IMR-90 (cell line): ENCODE data around the gene CHDH. TPM values are rescaled to one million over a fixed set of nuclear protein-coding genes. Genes with fewer than 3 reads are reported as not detected.

Source experiments
- ATAC-seq: fragments of 200-7000 bp; cut with Tn5 transposase; 2 replicates; pipeline ENCODE4 v1.9.1; 2020; ENCODE audit warnings: low read depth, mild to moderate bottlenecking, moderate library complexity
- BruUV-seq: library from RNA; stranded (reverse); fragments of 400-500 nt; replicated peaks from 2 replicates; lab custom pipeline; 2021; lab: Mats Ljungman, UMichigan
- CTCF ChIA-PET: fragments of 300-600 bp; formaldehyde crosslinking; extraction: SDS; loops from one replicate; lab custom pipeline; 2021; ENCODE audit warnings: antibody characterized with exemption; lab: Yijun Ruan, JAX
- POLR2A ChIA-PET: fragments of 300-600 bp; sonication (Branson Sonifier 250); formaldehyde crosslinking; loops from one replicate; lab custom pipeline; 2022; ENCODE audit warnings: antibody characterized with exemption; ENCODE audit not compliant: unreplicated experiment; lab: Charles Lee
- DNase-seq: peaks from one replicate; pipeline ENCODE4 v3.0.0; 2013
- H2AFZ ChIP-seq: replicated peaks from 2 replicates; pipeline ENCODE3; 2013; ENCODE audit warnings: low read length, mild to moderate bottlenecking; ENCODE audit not compliant: poor library complexity
- H2AK5ac ChIP-seq: 2 replicates; pipeline ENCODE4 v1.6.1; 2013; ENCODE audit warnings: low read depth, low read length, inconsistent platforms
- H2AK9ac ChIP-seq: replicated peaks from 2 replicates; pipeline ENCODE3; 2013; ENCODE audit warnings: mild to moderate bottlenecking, low read depth, low read length, moderate library complexity; ENCODE audit not compliant: poor library complexity
- H2BK120ac ChIP-seq: 2 replicates; pipeline ENCODE4 v1.6.1; 2013; ENCODE audit warnings: low read depth, low read length, inconsistent platforms
- H2BK15ac ChIP-seq: 3 replicates; pipeline ENCODE4 v1.6.1; 2013; ENCODE audit warnings: low read depth, low read length, inconsistent platforms
- H2BK20ac ChIP-seq: 2 replicates; pipeline ENCODE4 v1.6.1; 2013; ENCODE audit warnings: low read depth, mild to moderate bottlenecking, inconsistent platforms, low read length, moderate library complexity
- H2BK5ac ChIP-seq: 2 replicates; pipeline ENCODE4 v1.6.1; 2013; ENCODE audit warnings: mild to moderate bottlenecking, low read depth, low read length, inconsistent platforms; ENCODE audit not compliant: poor library complexity, severe bottlenecking
- H3K14ac ChIP-seq: replicated peaks from 2 replicates; pipeline ENCODE4 v1.6.1; 2013; ENCODE audit warnings: low read depth, low read length, inconsistent platforms
- H3K18ac ChIP-seq: 2 replicates; pipeline ENCODE4 v1.6.1; 2013; ENCODE audit warnings: low read depth, low read length, control low read depth
- H3K23ac ChIP-seq: 2 replicates; pipeline ENCODE4 v1.6.1; 2013; ENCODE audit warnings: low read depth, low read length, inconsistent platforms
- H3K27ac ChIP-seq: 2 replicates; pipeline ENCODE4 v1.5.1; 2013; ENCODE audit warnings: mild to moderate bottlenecking, control low read depth, low read length; ENCODE audit not compliant: insufficient read depth
- H3K27me3 ChIP-seq: 2 replicates; pipeline ENCODE4 v1.6.1; 2013; ENCODE audit warnings: low read length; ENCODE audit not compliant: control insufficient read depth, insufficient read depth
- H3K36me3 ChIP-seq: 2 replicates; pipeline ENCODE4 v1.6.1; 2013; ENCODE audit warnings: low read length, mixed read lengths; ENCODE audit not compliant: control insufficient read depth, insufficient read depth
- H3K4ac ChIP-seq: 2 replicates; pipeline ENCODE4 v1.6.1; 2013; ENCODE audit warnings: low read depth, low read length, inconsistent platforms
- H3K4me1 ChIP-seq: 2 replicates; pipeline ENCODE4 v1.6.1; 2013; ENCODE audit warnings: low read length, mixed read lengths; ENCODE audit not compliant: control insufficient read depth, insufficient read depth
- H3K4me2 ChIP-seq: 2 replicates; pipeline ENCODE4 v1.6.1; 2013; ENCODE audit warnings: low read depth, mild to moderate bottlenecking, control low read depth, low read length, moderate library complexity
- H3K4me3 ChIP-seq: 2 replicates; pipeline ENCODE4 v1.5.1; 2013; ENCODE audit warnings: low read depth, mild to moderate bottlenecking, control low read depth, low read length, moderate library complexity; ENCODE audit not compliant: insufficient read depth
- H3K56ac ChIP-seq: 2 replicates; pipeline ENCODE4 v1.6.1; 2013; ENCODE audit warnings: low read length, inconsistent platforms; ENCODE audit not compliant: insufficient read depth; ENCODE audit errors: extremely low read depth
- H3K79me1 ChIP-seq, 2 experiments: 2 replicates each; pipeline ENCODE4 v1.6.1; 2013; ENCODE audit warnings: low read length in 2 of 2, inconsistent platforms in 1 of 2, low read depth in 1 of 2
- H3K9ac ChIP-seq: 2 replicates; pipeline ENCODE4 v1.6.1; 2013; ENCODE audit warnings: low read depth, low read length, control low read depth
- H3K9me1 ChIP-seq: 2 replicates; pipeline ENCODE4 v1.6.1; 2013; ENCODE audit warnings: low read length, inconsistent platforms; ENCODE audit not compliant: insufficient read depth
- H3K9me3 ChIP-seq: 2 replicates; pipeline ENCODE4 v1.6.1; 2013; ENCODE audit warnings: low read length; ENCODE audit not compliant: control insufficient read depth, insufficient read depth
- H4K20me1 ChIP-seq: 2 replicates; pipeline ENCODE4 v1.6.1; 2013; ENCODE audit warnings: low read length, inconsistent platforms; ENCODE audit not compliant: insufficient read depth
- H4K5ac ChIP-seq: 2 replicates; pipeline ENCODE4 v1.6.1; 2013; ENCODE audit warnings: mild to moderate bottlenecking, low read depth, low read length, control low read depth
- H4K8ac ChIP-seq, 2 experiments: 2 replicates each; pipeline ENCODE4 v1.6.1; 2013; ENCODE audit warnings: low read depth in 2 of 2, low read length in 2 of 2, control low read depth in 1 of 2, inconsistent platforms in 1 of 2
- H4K91ac ChIP-seq: 2 replicates; pipeline ENCODE4 v1.6.1; 2013; ENCODE audit warnings: low read depth, low read length, inconsistent platforms; ENCODE audit not compliant: insufficient read depth
- CHD1 ChIP-seq: IDR thresholded peaks from 2 replicates; pipeline ENCODE4 v1.6.1; 2012; ENCODE audit warnings: low read depth, low read length, improper control_type of control experiment
- CTCF ChIP-seq: conservative IDR thresholded peaks from 2 replicates; pipeline ENCODE4 v1.5.1; 2012; ENCODE audit warnings: mild to moderate bottlenecking, low read depth, low read length, improper control_type of control experiment
- ELK1 ChIP-seq: fragments of 150-350 bp; IDR thresholded peaks from 2 replicates; pipeline ENCODE4 v1.6.1; 2016; ENCODE audit warnings: low read depth, mild to moderate bottlenecking, low read length, moderate library complexity, borderline replicate concordance
- FOS ChIP-seq: fragments of 150-350 bp; IDR thresholded peaks from 2 replicates; pipeline ENCODE4 v1.6.1; 2016; ENCODE audit warnings: low read depth, low read length
- MAFK ChIP-seq: IDR thresholded peaks from 2 replicates; pipeline ENCODE4 v1.6.1; 2012; ENCODE audit warnings: low read depth, low read length, improper control_type of control experiment
- RAD21 ChIP-seq: IDR thresholded peaks from 2 replicates; pipeline ENCODE4 v1.6.1; 2012; ENCODE audit warnings: low read length, improper control_type of control experiment
- SMC3 ChIP-seq: fragments of 150-350 bp; IDR thresholded peaks from 2 replicates; pipeline ENCODE4 v1.6.1; 2016; ENCODE audit warnings: low read depth, mild to moderate bottlenecking, antibody characterized with exemption, low read length, moderate library complexity
- USF2 ChIP-seq: fragments of 150-350 bp; IDR thresholded peaks from 2 replicates; pipeline ENCODE4 v1.6.1; 2017; ENCODE audit warnings: mild to moderate bottlenecking, antibody characterized with exemption, low read length, low read depth
- WGBS, 2 experiments: methylation state at CpG; one replicate each; pipeline versions ENCODE4 v1.1.5 to v1.1.7; 2013; ENCODE audit warnings: missing lambda C conversion rate in 2 of 2; ENCODE audit not compliant: insufficient read length in 1 of 2; ENCODE audit errors: extremely low coverage in 2 of 2; 5-methylcytosine and 5-hydroxymethylcytosine counted together
- dilution Hi-C: fragments of 300-500 bp; cut with HindIII; formaldehyde crosslinking; loops from one replicate; pipeline ENCODE4 v1.14.3; 2018; ENCODE audit warnings: low sequenced_read_pairs; ENCODE audit not compliant: unreplicated experiment
- in situ Hi-C: fragments of 300-500 bp; cut with MboI; formaldehyde crosslinking; loops from 3 replicates; pipeline ENCODE4 v1.14.3; 2019; ENCODE audit warnings: low sequenced_read_pairs, inconsistent platforms, mixed read lengths
- intact Hi-C: fragments of 100-400 bp; cut with micrococcal nuclease; formaldehyde crosslinking; loops from 2 replicates; pipeline ENCODE4 v1.10.0; 2022
- polyA plus RNA-seq, 3 experiments: library from polyadenylated mRNA; depleted of rRNA; stranded (reverse); fragments of >200 nt; gene quantifications; 2 replicates each; pipeline ENCODE4 v1.2.3, GENCODE V29; 2012; ENCODE audit warnings: low replicate concordance in 1 of 3
- total RNA-seq: library from RNA; depleted of rRNA; stranded (reverse); fragments of >200 nt; gene quantifications from 2 replicates; pipeline ENCODE4 v1.2.3, GENCODE V29; 2012

The CHDH gene
- total and polyA plus RNA-seq, 2 of the 4 experiments (the other 2 are of a cell fraction) = under 0.01 to 0.19 TPM

DNA sequence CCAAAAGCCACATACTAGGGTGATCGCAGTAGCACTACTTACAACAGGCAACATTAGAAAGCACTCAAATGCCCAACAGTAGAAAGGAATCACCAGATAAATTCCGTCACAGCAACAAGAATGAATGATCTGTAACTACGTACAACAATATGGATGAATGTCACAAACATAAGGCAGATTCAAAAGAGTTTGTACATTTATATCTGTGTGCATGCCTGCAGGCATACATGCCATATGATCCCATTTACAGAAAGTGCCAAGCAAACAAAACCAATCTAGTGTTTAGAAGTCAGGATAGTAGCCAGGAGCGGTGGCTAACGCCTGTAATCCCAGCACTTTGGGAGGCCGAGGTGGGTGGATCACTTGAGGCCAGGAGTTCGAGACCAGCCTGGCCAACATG is 3.7 kb upstream of the CHDH start:
- Histone ChIP-seq H2BK15ac (no peak overlapping the region), H3K4me2 (no peak overlapping the region), H3K27ac (no peak overlapping the region), H2BK20ac (no peak overlapping the region), H4K20me1 (no peaks in the 10 kb centered on the region), H3K36me3 (no peaks in the 10 kb centered on the region), H4K5ac (no peak overlapping the region), H3K14ac (no peak overlapping the region), H3K23ac (no peak overlapping the region), H3K9me1 (no peaks in the 10 kb centered on the region), H3K9me3 (peaks cover 3% of the 10 kb centered on the region; the same call in 1 of the 2 replicates), H2AK9ac (no peak overlapping the region), H2BK5ac (no peak overlapping the region), H3K79me1 (no peaks in the 10 kb centered on the region), H3K18ac (no peak overlapping the region), H3K27me3 (peaks cover 37% of the 10 kb centered on the region), H3K4me1 (no peaks in the 10 kb centered on the region; the same call in 1 of the 2 replicates), H3K4me3 (no peak overlapping the region), H4K91ac (no peak overlapping the region), H2AFZ (no peak overlapping the region), H4K8ac (no peak overlapping the region), H3K56ac (no peak overlapping the region), H2AK5ac (no peak overlapping the region), H3K4ac (no peak overlapping the region), H3K9ac (no peak overlapping the region), H2BK120ac (no peak overlapping the region)
- in situ Hi-C loops = no loop called here
- TF ChIP-seq ELK1 (no peak), CTCF (no peak), SMC3 (no peak), USF2 (no peak), RAD21 (no peak), MAFK (no peak), FOS (no peak), CHD1 (no peak)
- CTCF ChIA-PET = no interaction called here
- intact Hi-C loops = no loop called here
- POLR2A ChIA-PET = no interaction called here
- no CpG with 5 or more reads among the region's 7 CpGs for WGBS, 2 experiments
- ATAC-seq = no peak
- no TSS peak for BruUV-seq
- dilution Hi-C loops = no loop called here
- DNase-seq = no peak
